Kidney (tissue), 14 donors: ENCODE measurements around the gene DARS1. TPM values are rescaled to one million over a fixed set of nuclear protein-coding genes. Genes with fewer than 3 reads are reported as not detected.
"Not testable (repeated sequence)": the region's sequence is repeated elsewhere in the genome, so short reads cannot be mapped to it uniquely, and the experiment has no call there.

ENCODE experiments used
- DNase-seq, 5 donors: peaks; one replicate each; pipeline ENCODE4 v3.0.0-alpha.2; 2013 to 2020
- FAIRE-seq: peaks from 2 replicates; lab custom pipeline; 2012; peaks lifted over from hg19 to GRCh38; lab: Jason Lieb, UNC
- H3K27ac ChIP-seq, 2 donors: one replicate each; pipeline ENCODE4 v1.7.0; 2013; ENCODE audit warnings: low read depth in 2 of 2, low read length in 2 of 2, inconsistent platforms in 1 of 2
- H3K27me3 ChIP-seq: one replicate; pipeline ENCODE4 v1.7.1; 2013; ENCODE audit warnings: low read length, inconsistent platforms; ENCODE audit not compliant: control insufficient read depth, insufficient read depth
- H3K36me3 ChIP-seq, 3 donors: one replicate each; pipeline versions ENCODE4 v1.7.0 to v1.7.1; 2013; ENCODE audit warnings: low read length in 3 of 3, control low read depth in 1 of 3, inconsistent platforms in 1 of 3; ENCODE audit not compliant: insufficient read depth in 3 of 3, control insufficient read depth in 2 of 3
- H3K4me1 ChIP-seq, 3 donors: one replicate each; pipeline versions ENCODE4 v1.7.0 to v1.7.1; 2013; ENCODE audit warnings: low read length in 3 of 3, inconsistent platforms in 1 of 3, low read depth in 1 of 3; ENCODE audit not compliant: control insufficient read depth in 2 of 3, insufficient read depth in 2 of 3
- H3K4me3 ChIP-seq, 3 donors: one replicate each; pipeline versions ENCODE4 v1.7.0 to v1.8.1; 2013; ENCODE audit warnings: low read length in 3 of 3, control low read depth in 1 of 3, inconsistent platforms in 1 of 3
- H3K9ac ChIP-seq, 3 donors: one replicate each; pipeline versions ENCODE4 v1.7.0 to v1.7.1; 2013; ENCODE audit warnings: low read length in 3 of 3, control low read depth in 1 of 3, inconsistent platforms in 1 of 3
- H3K9me3 ChIP-seq, 3 donors: one replicate each; pipeline versions ENCODE4 v1.7.0 to v1.7.1; 2013; ENCODE audit warnings: low read length in 3 of 3, control low read depth in 1 of 3, inconsistent platforms in 1 of 3; ENCODE audit not compliant: control insufficient read depth in 2 of 3, insufficient read depth in 1 of 3
- intact Hi-C: fragments of 100-400 bp; cut with DNase I; formaldehyde crosslinking; loops from one replicate; pipeline ENCODE4 v1.11.1; 2022
- polyA plus RNA-seq: library from polyadenylated mRNA; stranded (reverse); fragments of 350-450 nt; fragmentation: Illumina TruSeq; extraction: RNeasy Lipid Tissue Mini Kit (QIAGEN cat#74804); gene quantifications from one replicate; pipeline ENCODE4 v1.2.3, GENCODE V29; 2014; ENCODE audit warnings: low read depth, low replicate concordance; ENCODE audit not compliant: insufficient read depth
- total RNA-seq: library from RNA; stranded (reverse); fragmentation: NEBNext Ultra II Directional; extraction: Animal tissue kit (Norgen Biotek cat#: 25700); gene quantifications from one replicate; pipeline ENCODE4 v1.2.1, GENCODE V29; 2021
- TF ChIP-seq, protein P1 (sequence below): IDR thresholded peaks from 3 replicates; pipeline ENCODE4 v1.5.1; 2012; ENCODE audit warnings: mild to moderate bottlenecking, moderate library complexity, borderline replicate concordance; ENCODE audit not compliant: insufficient read depth; ENCODE audit errors: extremely low read depth
- donor health status: control.
- donor health status: control.
- donor health status: control.
- donor health status: control.
- donor health status: control.
- donor health status: DM: yes; HTN: yes; CAD: no.
- donor health status: Normal renal cell carcinoma (clear cell type).

Gene DARS1
- total and polyA plus RNA-seq, 2 donors from 2014 or later: 39.5 to 77.4 TPM

DNA sequence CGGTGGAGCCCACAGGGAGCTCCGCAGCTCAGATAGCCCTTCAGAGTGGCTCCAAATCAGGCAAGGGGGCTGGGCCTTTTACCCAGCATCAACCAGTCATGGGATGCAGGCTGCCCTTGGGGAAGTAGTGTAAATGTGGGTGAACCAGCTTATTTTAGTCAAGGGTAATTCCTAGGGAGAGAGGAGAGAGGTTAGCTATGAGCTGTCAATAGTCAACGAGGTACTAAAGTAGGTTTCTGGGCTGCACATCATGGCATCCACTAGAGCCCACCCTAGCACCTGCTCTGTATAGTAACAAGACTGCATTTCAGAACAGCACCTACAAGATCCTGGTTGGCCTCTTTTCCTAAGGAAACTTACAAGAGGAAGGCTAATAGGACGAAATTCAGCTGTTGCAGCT lies 99.7 kb downstream of the DARS1 start:
- no peaks in the 10 kb centered on the region for H3K36me3 ChIP-seq
- intact Hi-C loops: no loop called here
- H3K9me3 ChIP-seq: no peaks in the 10 kb centered on the region
- H3K27ac ChIP-seq: no peak overlapping the region
- H3K9ac ChIP-seq: no peak overlapping the region
- no peaks in the 10 kb centered on the region for H3K27me3 ChIP-seq
- H3K4me3 ChIP-seq: no peak overlapping the region
- H3K4me1 ChIP-seq: no peaks in the 10 kb centered on the region
- FAIRE-seq: no peak
- TF ChIP-seq, protein P1, sequence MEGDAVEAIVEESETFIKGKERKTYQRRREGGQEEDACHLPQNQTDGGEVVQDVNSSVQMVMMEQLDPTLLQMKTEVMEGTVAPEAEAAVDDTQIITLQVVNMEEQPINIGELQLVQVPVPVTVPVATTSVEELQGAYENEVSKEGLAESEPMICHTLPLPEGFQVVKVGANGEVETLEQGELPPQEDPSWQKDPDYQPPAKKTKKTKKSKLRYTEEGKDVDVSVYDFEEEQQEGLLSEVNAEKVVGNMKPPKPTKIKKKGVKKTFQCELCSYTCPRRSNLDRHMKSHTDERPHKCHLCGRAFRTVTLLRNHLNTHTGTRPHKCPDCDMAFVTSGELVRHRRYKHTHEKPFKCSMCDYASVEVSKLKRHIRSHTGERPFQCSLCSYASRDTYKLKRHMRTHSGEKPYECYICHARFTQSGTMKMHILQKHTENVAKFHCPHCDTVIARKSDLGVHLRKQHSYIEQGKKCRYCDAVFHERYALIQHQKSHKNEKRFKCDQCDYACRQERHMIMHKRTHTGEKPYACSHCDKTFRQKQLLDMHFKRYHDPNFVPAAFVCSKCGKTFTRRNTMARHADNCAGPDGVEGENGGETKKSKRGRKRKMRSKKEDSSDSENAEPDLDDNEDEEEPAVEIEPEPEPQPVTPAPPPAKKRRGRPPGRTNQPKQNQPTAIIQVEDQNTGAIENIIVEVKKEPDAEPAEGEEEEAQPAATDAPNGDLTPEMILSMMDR: no peak
- no peak for DNase-seq

GRCh38 chr2:135882415-135882814 lies 103.0 kb downstream of the DARS1 start:
- no peak overlapping the region for H3K4me3 ChIP-seq
- no peaks in the 10 kb centered on the region for H3K4me1 ChIP-seq
- no peaks in the 10 kb centered on the region for H3K9me3 ChIP-seq
- intact Hi-C loops: no loop called here
- TF ChIP-seq, protein P1: no peak
- no peaks in the 10 kb centered on the region for H3K27me3 ChIP-seq
- FAIRE-seq (no peak), DNase-seq (no peak)
- H3K36me3 ChIP-seq: no peaks in the 10 kb centered on the region
- H3K9ac ChIP-seq: no peak overlapping the region
- no peak overlapping the region for H3K27ac ChIP-seq

DNA sequence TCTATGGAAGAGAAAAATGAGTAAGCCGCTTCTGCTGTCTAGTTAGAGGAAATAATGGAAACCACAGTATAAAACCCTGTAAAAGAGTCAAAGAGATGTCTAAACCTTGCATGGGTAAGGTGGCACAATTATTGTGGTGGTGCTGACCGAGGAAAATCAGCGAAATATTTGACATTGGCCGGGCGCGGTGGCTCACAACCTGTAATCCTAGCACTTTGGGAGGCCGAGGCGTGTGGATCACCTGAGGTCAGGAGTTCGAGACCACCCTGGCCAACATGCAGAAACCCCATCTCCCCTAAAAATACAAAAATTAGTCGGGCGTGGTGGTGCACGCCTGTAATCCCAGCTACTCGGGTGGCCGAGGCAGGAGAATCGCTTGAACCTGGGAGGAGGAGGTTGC lies 108.7 kb downstream of the DARS1 start:
- Histone ChIP-seq H3K4me3 (peak overlapping the region; percentile 51 to 69 (median 57)), H3K9ac (peak overlapping the region; percentile 23 to 60 (median 34)), H3K27ac (peak overlapping the region in 1 of 2 donors; percentile 37)
- H3K36me3 ChIP-seq, H3K9me3 ChIP-seq, H3K4me1 ChIP-seq, FAIRE-seq, H3K27me3 ChIP-seq, intact Hi-C loops, DNase-seq: not testable (repeated sequence)

- peak; percentile 85 for FAIRE-seq
- peak within 1 kb of the TSS; percentile 56 to 60 (median 57) for H3K9ac ChIP-seq
- H3K36me3 ChIP-seq: peaks cover 0 to 2% (median 0%) of the 10 kb centered on the region in 3 donors
- TF ChIP-seq, protein P1: peak; percentile 20
- H3K9me3 ChIP-seq: no peaks in the 10 kb centered on the region
- H3K27me3 ChIP-seq: no peaks in the 10 kb centered on the region
- peak within 1 kb of the TSS; percentile 57 to 59 for H3K27ac ChIP-seq
- peaks cover 0 to 3% (median 0%) of the 10 kb centered on the region in 3 donors for H3K4me1 ChIP-seq
- peak; percentile 99 to 100 (median 99) for DNase-seq
- H3K4me3 ChIP-seq: peak within 1 kb of the TSS; percentile 53 to 69 (median 59)
- intact Hi-C loops: no loop called here
These were observed 109.2 kb downstream of the DARS1 start, which contains the start of gene MCM6 for GRCh38 chr2:135876066-135876711. Gene MCM6 (minus strand): TSS chr2:135876443. CDS start chr2:135876365, 78 bp downstream.
